GM13977 (cell line): Measurements from ENCODE around the gene NTM.
"Not testable (repeated sequence)": the region's sequence is repeated elsewhere in the genome, so short reads cannot be mapped to it uniquely, and the experiment has no call there.

ENCODE experiments used
- DNase-seq: peaks from one replicate; pipeline ENCODE4 v3.0.0; 2012; ENCODE audit warnings: low spot score
- CTCF ChIP-seq: IDR thresholded peaks from 2 replicates; pipeline ENCODE4 v1.5.1; 2012; ENCODE audit warnings: mild to moderate bottlenecking, control low read depth; ENCODE audit not compliant: insufficient read depth; ENCODE audit errors: extremely low read depth, missing control alignments
- in situ Hi-C: fragments of 300-500 bp; cut with MboI; formaldehyde crosslinking; loops from one replicate; pipeline ENCODE4 v1.12.0; 2022; ENCODE audit warnings: low sequenced_read_pairs, low pct_unique_long_range_greater_than_20kb, mixed read lengths, inconsistent platforms; ENCODE audit not compliant: unreplicated experiment

NTM gene

GRCh38 chr11:131910178-131910522 is 539.7 kb downstream of the NTM start:
- no peak for DNase-seq
- in situ Hi-C loops, result no loop called here
- TF ChIP-seq CTCF, result no peak

GRCh38 chr11:131910523-131911387 is 540.3 kb downstream of the NTM start:
- no peak for DNase-seq
- in situ Hi-C loops, result no loop called here
- no peak for TF ChIP-seq CTCF

GRCh38 chr11:131911388-131912032 is 541.1 kb downstream of the NTM start:
- peak; percentile 39 for TF ChIP-seq CTCF

DNA sequence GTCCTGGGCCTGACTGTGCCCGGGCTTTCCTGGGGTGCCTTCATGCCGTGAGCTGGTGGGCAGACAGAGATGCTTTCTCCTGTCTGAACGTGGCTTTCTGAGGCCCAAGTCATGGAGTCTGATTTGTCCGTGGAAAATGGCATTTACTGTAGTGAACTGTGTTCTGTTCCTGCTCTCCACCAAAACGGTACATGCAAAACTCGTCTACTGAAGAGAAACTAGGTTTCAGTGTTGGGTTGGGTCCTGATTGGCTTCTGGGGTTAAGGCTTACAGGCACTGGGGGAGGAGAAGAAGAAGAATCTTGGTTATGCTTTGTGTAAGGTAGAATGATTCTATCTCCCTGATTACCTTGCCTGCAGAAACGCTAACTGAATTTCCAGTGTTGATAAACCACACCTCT is 541.7 kb downstream of the NTM start:
- TF ChIP-seq CTCF, result no peak
- in situ Hi-C loops, result no loop called here
- no peak for DNase-seq

More at GRCh38 chr11:131911388-131912032, 541.1 kb downstream of the NTM start:
- in situ Hi-C loops, DNase-seq: not testable (repeated sequence)

- in situ Hi-C loops, result no loop called here
- no peak for DNase-seq
- no peak for TF ChIP-seq CTCF
Observed at GRCh38 chr11:131913267-131913666, 542.9 kb downstream of the NTM start.

DNA sequence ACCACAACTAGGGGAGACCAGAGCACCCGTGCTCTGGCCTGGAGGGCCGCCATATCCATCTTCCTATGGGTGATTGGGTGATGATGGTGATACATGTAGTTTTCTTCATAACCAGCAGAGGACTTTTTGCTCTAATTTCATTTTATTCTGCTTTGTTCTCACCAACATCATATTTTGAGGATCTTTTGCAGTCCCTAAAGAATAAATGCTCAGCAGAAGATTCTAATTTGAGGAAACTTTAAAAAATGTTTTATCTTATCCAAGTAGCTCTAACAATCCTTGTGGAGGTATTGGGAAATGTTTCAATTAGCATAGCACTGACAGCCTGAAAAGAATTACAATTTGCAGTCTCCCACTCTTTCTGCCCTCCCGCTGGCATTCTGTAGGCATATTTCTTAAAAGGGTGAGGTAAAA is 544.0 kb downstream of the NTM start:
- in situ Hi-C loops, result no loop called here
- TF ChIP-seq CTCF, result no peak
- DNase-seq, result no peak
